Activated gamma-delta T cell (primary cell): Measurements from ENCODE around the gene SCUBE1.
A peak's percentile ranks its signal among the peaks of the same experiment; 100 is the strongest.

Experiments used
- DNase-seq: peaks from one replicate; lab custom pipeline; 2025; lab: John Stamatoyannopoulos, UW

Gene SCUBE1

DNA sequence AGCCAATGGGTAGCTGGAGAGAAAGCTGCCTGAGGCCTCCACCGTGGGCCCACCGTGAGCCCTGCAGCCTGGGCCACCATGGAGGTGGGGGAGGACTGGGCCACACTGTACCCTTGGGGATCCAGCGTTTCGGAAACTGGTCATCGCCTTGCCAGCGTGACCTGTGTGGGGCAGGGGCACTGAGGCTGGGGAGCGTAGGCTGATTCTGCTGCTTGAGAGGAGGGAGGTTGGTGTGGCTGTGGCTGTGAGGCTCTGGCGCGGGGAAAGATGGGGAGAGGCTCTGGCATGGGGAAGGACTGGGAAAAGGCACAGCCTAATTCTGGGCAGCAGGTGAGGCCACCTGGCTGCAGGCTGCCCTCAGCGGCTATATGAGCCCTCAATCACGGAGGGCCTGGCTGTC lies 143.6 kb downstream of the SCUBE1 start:
- no peak for DNase-seq

- no peak for DNase-seq
Measured at GRCh38 chr22:43198936-43199335, 144.2 kb downstream of the SCUBE1 start.

DNA sequence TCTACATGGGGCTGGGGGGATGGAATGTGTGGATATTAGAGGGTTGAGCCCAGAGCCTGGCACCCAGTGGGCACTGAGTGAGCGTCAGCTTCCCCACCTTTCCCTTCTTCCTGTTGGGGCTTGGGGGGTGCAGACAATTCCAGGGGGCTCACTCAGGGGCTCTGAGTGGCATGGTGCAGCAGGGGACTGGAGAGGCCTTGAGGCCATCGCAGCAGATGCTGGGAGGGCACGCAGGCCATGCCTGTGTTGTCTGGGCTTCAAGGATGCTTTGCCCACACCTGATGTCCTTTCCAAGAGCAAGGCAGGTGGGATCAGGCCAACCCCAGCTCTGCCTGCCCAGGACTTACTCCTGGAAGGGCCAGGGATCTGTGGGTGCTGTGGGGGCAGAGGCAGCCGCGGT lies 145.0 kb downstream of the SCUBE1 start:
- DNase-seq = no peak

GRCh38 chr22:43197271-43197941 lies 145.8 kb downstream of the SCUBE1 start:
- no peak for DNase-seq

DNA sequence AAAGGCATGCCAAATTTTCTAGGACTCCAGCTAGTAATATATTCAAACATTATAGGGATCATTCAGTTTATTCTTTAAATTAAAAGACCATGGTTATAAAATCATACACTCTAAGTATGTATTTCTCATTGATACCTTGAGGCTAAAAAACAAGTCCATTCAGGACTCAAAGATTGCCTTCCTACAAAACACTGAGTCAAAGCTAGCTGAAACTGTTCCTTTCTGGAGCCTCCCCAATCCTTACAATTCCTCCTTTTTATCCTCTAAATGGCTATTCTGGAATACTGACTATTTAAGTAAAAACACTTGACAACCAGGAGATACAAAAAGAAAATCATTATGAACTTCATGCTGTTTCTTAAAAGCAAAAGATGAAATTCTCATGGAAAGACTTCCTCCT lies 151.3 kb downstream of the SCUBE1 start:
- no peak for DNase-seq

- no peak for DNase-seq
Measured at GRCh38 chr22:43188829-43189545, 154.2 kb downstream of the SCUBE1 start.

- peak; percentile 94 for DNase-seq
Measured at GRCh38 chr22:43187171-43188099, 155.7 kb downstream of the SCUBE1 start.

DNA sequence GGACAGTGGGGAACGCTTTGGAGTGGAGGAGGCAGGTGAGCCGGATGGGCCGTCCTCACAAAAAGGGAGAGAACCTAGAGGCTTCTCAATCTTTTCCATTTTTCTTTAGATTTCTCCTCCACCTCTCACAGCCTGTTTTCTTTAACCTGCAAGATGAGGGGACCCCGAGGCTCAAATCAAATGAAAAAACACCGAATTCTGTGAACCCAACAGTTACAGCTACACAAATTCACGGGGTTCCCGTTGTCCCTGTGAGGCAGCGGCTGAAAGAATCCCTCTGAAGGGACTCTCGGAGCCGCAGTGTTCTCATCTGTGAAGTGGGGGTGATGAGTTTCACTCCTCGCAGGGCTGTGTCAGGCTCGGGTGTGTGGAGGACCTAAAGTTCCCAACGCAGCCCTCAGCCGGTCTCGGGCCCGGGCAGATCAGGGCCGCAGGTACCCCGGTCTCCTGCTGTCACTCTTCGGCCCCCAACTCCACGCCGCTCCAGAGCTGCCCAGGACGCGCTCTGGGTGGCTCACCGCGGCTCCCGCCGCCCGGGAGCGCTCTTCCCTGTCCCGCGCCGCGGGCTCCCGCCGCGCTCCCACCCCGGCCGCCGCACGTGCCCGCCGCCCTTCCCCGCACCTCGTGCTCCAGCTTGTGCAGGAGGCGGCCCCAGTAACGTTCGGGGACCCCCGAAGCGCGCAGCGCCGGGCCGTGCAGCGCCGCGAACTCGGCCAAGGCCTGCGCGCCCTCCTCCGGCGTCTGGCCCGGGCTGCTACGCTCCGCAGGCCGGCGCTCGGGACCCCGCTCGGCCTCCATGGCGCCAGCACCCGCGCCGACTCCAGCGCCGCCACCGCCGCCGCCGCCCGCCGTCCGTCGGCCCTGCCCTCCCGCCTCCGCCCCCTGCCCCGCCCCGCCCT lies 156.7 kb downstream of the SCUBE1 start, which contains the start of gene TTLL12:
Gene TTLL12, minus strand, starts transcription at position 863 of the 899 bp plus-strand sequence. Its CDS starts 65 bp downstream, at position 798.
- DNase-seq = peak; percentile 42

DNA sequence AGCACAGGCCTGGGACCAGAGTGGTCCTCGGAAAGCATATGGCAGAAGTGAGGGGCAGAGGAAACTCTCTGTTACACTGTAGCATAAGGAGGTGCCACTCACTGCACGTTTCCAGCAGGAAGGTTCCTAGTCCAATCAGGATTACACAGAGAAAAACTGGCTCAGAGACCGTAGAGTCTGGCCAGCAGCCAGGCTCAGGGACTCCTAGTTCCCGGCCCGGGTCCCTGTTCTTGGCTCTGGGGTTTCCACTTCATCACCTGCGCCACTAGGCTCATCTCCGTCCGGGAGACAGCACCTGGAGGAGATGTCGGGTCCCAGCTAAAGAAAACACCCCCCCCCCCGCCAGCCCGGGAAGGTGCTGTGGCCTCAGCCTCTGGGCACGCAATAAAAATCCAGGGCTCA lies 157.3 kb downstream of the SCUBE1 start:
- DNase-seq = no peak

DNA sequence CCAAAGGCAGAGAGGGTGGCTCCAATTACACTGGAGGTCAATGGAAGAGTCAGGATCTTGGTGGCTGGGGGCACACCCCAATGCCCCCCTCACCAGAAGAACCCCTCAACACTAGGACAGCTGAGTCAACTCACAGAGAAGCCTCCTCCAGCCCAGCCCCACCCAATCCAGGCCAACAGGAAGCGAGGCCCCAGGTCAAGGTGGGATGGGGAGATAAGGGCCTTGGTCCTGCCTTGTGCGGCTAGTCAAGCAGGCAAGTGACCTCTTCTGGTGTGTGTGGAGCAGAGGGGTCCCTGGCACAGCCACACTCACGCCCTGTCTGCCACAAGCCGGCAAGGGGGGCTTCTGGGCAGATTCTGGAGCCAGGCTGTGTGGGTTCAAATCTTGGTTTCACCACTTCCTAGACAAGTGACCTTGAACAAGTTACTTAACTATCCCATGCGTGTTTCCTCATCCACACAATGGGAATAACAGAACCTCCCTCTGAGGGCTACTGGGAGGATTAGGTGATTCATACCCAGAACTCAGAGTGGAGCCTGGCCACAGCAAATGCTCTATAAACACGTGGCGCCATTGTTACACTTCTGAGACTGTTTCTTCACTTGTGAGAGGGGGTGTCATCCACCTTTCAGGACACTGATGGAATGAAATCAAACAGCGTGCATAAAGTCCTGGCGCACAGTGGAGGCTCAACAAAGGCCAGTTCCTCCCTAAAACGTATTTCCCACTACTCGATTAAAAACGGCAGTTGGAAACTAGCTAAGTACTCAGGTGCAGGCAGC lies 159.5 kb downstream of the SCUBE1 start:
- no peak for DNase-seq

GRCh38 chr22:43182726-43183125 lies 160.4 kb downstream of the SCUBE1 start:
- DNase-seq = no peak

GRCh38 chr22:43182118-43182517 lies 161.1 kb downstream of the SCUBE1 start:
- no peak for DNase-seq

- DNase-seq = no peak
Measured at GRCh38 chr22:43181321-43182076, 161.7 kb downstream of the SCUBE1 start.

GRCh38 chr22:43180670-43181069 lies 162.5 kb downstream of the SCUBE1 start:
- DNase-seq = no peak

DNA sequence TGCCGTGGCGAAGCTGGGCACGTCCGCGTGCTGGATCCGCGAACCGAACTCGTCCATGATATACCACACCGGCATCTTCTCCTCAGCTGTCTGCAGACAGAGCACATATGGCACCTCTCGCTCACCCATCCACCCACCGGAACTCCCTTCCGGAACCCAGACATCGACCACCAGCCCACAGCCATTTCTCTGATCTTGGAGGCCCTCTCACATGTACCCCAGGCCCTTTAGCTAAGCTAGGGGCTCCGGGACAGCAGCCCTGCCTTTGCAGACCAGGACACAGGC lies 163.3 kb downstream of the SCUBE1 start:
- no peak for DNase-seq

DNA sequence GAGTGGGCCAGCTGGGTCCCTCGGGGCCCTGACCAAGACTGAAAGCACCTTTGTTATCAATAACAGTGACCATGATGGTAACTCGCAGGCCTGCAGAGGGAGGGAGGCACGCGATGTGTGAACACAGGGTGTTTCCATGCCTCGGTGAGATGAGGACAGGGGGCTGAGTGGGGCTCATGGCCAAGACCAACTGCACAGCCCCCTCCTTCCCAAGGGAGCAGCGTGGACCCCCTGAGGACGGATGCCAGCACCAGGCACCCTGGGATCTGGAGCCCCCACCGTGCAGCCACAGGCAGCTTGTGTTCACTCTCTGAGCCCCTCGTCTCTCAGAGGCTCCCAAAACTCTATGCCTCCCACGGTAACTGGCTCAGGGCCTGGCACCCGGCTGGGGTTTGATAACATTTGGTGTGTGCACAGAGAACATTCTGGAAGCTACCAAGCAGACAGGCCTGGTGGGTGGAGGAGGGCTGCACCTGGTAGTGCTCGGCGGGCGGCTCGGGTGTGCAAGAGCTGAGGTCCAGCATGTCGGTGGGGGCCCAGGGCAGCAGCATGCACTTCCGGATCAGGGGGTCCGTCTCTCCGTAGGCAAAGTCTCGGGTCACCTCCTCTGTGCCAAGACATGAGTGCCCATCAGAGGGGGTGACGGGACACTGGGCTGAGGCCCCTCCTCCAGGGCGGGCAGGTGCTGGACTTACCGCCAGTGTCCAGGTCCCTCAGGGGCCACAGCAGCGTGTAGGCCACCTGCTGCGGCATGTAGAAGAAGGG lies 163.8 kb downstream of the SCUBE1 start:
- no peak for DNase-seq

GRCh38 chr22:43177479-43177878 lies 165.7 kb downstream of the SCUBE1 start:
- no peak for DNase-seq

DNA sequence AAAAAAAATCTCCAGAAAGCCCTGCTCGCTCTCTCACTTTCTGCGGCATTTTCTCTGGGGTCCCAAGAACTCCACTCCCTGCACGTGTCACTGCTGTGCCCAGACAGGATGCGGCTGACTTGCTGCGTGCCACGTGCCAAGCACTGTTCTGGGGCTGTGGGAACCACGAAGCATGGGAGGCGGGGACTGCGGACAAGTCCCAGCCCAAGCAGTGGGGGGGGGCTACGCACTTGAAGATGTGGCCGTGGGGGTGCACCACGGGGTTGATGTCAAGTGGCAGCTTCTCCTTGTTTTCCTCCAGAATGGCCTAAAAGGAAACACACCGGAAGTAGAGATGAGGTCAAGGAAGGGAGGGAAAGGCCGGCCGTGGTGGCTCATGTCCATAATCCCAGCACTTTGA lies 167.1 kb downstream of the SCUBE1 start:
- no peak for DNase-seq

DNA sequence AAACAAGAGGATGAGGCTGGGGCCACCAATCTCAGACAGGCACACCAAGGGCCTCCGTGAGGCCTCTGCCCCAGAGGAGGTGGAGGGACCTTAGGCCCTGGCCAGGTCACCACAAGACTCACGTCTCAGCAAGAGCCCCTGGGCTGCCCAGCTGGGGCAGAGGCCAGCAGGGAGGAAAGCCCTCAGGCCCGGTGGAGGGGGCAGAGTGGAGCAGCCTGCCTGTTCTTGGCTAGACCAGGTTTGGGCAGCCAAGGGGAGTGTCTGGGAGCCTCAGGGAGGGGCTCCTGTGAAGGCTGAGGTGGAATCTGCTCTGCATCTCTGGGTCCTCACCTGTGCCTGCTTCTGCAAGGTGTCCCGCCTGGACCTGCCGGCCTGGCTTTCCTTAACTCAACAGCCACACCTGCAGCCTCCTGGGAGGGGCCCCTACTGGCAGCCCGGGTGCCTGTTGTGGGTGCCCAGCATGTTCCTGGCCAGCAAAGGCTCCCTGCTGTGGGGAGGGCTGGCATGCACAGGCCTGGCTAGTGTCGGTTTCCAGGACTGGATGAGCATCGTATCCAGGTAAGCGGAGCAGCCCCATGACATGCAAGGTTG lies 168.1 kb downstream of the SCUBE1 start:
- DNase-seq = no peak
